NT2/D1 (cell line): ENCODE results near the gene MPV17L.
"Not testable (repeated sequence)": the region's sequence is repeated elsewhere in the genome, so short reads cannot be mapped to it uniquely, and the experiment has no call there.

Experiments used
- SUZ12 ChIP-seq: IDR thresholded peaks from 2 replicates; pipeline ENCODE4 v1.6.1; 2011; ENCODE audit not compliant: insufficient read length, insufficient read depth; ENCODE audit errors: extremely low read depth
- ZNF274 ChIP-seq: IDR thresholded peaks from 2 replicates; pipeline ENCODE4 v1.6.1; 2011; ENCODE audit warnings: mild to moderate bottlenecking, low read depth, low read length

GRCh38 chr16:15395631-15396508 is at the start of gene MPV17L:
- not testable (repeated sequence) for TF ChIP-seq SUZ12, ZNF274
